Measurements from ENCODE around the gene FALEC. TPM values are rescaled to one million over a fixed set of nuclear protein-coding genes. Genes with fewer than 3 reads are reported as not detected.

FALEC gene
- polyA plus RNA-seq, 1 donor (not counting 4 experiments of a cell fraction or from before 2014, with no cell fraction given) = 0.12 TPM

- FAIRE-seq = peak; percentile 83
- Histone ChIP-seq H3K27ac (ENCODE audit: control insufficient read depth, insufficient read depth, low read length) (peak within 1 kb of the TSS; percentile 63), H2AFZ (ENCODE audit: control insufficient read depth, low read length) (peak within 1 kb of the TSS; percentile 1)
Measured at GRCh38 chr1:150507912-150508864, 7.4 kb upstream of the FALEC start, which contains the start of gene ECM1. TSS of gene ECM1 (plus strand) at chr1:150508109. CDS start at chr1:150508210, 101 bp downstream.

GRCh38 chr1:150508982-150509381, 6.6 kb upstream of the FALEC start:
- FAIRE-seq = no peak
- dilution Hi-C loops (cut with MboI; ENCODE audit: extremely low pct_ligation_motif_present, low sequenced_read_pairs) = no loop called here
- Histone ChIP-seq H3K36me3 (ENCODE audit: control insufficient read depth in 2 of 2, extremely low read depth in 1 of 2, insufficient read depth in 2 of 2, low read length in 2 of 2) (peaks cover 21 to 30% of the 10 kb centered on the region in 2 experiments), H3K4me3 (ENCODE audit: control insufficient read depth in 2 of 3, extremely low read depth in 1 of 3, insufficient read depth in 2 of 3, low read depth in 1 of 3, low read length in 3 of 3) (peak overlapping the region in 2 of 3 experiments; percentile 34 to 36), H3K27me3 (ENCODE audit: control insufficient read depth, extremely low read depth, insufficient read depth, low read length) (no peaks in the 10 kb centered on the region), H3K9ac (ENCODE audit: control insufficient read depth, extremely low read depth, insufficient read depth, low read length) (peak overlapping the region; percentile 73), H4K20me1 (ENCODE audit: control insufficient read depth, extremely low read depth, insufficient read depth, low read length) (no peaks in the 10 kb centered on the region), H3K4me1 (ENCODE audit: control insufficient read depth, extremely low read depth, insufficient read depth, low read length) (peaks cover 30% of the 10 kb centered on the region), H3K79me2 (ENCODE audit: control insufficient read depth, insufficient read depth, low read length) (no peaks in the 10 kb centered on the region), H3K9me3 (ENCODE audit: control insufficient read depth, low read depth, low read length) (no peaks in the 10 kb centered on the region), H2AFZ (ENCODE audit: control insufficient read depth, low read length) (no peak overlapping the region), H3K27ac (ENCODE audit: control insufficient read depth, insufficient read depth, low read length) (peak overlapping the region; percentile 16), H3K9me1 (ENCODE audit: control insufficient read depth, extremely low read depth, insufficient read depth, low read length) (peaks cover 2% of the 10 kb centered on the region), H3K4me2 (ENCODE audit: control insufficient read depth, extremely low read depth, insufficient read depth, low read depth, low read length) (peak overlapping the region; percentile 93)
- TF ChIP-seq EZH2 (IDR thresholded peaks at IDR 0.05; ENCODE audit: low read length) (no peak), CTCF (optimal IDR thresholded peaks at IDR 0.05 in 1 of 3, IDR thresholded peaks at IDR 0.05 in 1 of 3, conservative IDR thresholded peaks at IDR 0.05 in 1 of 3; ENCODE audit: extremely low read depth in 1 of 3, insufficient read depth in 2 of 3, low read length in 3 of 3) (no peak)
- no peak for DNase-seq (ENCODE audit: low read depth, low spot score)

More at GRCh38 chr1:150507912-150508864, 7.4 kb upstream of the FALEC start, which contains the start of gene ECM1:
- H3K4me1 ChIP-seq (ENCODE audit: control insufficient read depth, extremely low read depth, insufficient read depth, low read length) = peaks cover 24% of the 10 kb centered on the region
- H3K79me2 ChIP-seq (ENCODE audit: control insufficient read depth, insufficient read depth, low read length) = no peaks in the 10 kb centered on the region
- peak within 1 kb of the TSS; percentile 93 for H3K4me2 ChIP-seq (ENCODE audit: control insufficient read depth, extremely low read depth, insufficient read depth, low read depth, low read length)
- TF ChIP-seq EZH2 (IDR thresholded peaks at IDR 0.05; ENCODE audit: low read length) = no peak
- no peak for TF ChIP-seq CTCF (optimal IDR thresholded peaks at IDR 0.05 in 1 of 3, IDR thresholded peaks at IDR 0.05 in 1 of 3, conservative IDR thresholded peaks at IDR 0.05 in 1 of 3; ENCODE audit: extremely low read depth in 1 of 3, insufficient read depth in 2 of 3, low read length in 3 of 3)
- H3K36me3 ChIP-seq (ENCODE audit: control insufficient read depth in 2 of 2, extremely low read depth in 1 of 2, insufficient read depth in 2 of 2, low read length in 2 of 2) = peaks cover 19 to 30% of the 10 kb centered on the region in 2 experiments
- no peaks in the 10 kb centered on the region for H3K9me3 ChIP-seq (ENCODE audit: control insufficient read depth, low read depth, low read length)
- H3K4me3 ChIP-seq (ENCODE audit: control insufficient read depth in 2 of 3, extremely low read depth in 1 of 3, insufficient read depth in 2 of 3, low read depth in 1 of 3, low read length in 3 of 3) = peak within 1 kb of the TSS; percentile 36 to 63 (median 52)
- H4K20me1 ChIP-seq (ENCODE audit: control insufficient read depth, extremely low read depth, insufficient read depth, low read length) = no peaks in the 10 kb centered on the region
- dilution Hi-C loops (cut with MboI; ENCODE audit: extremely low pct_ligation_motif_present, low sequenced_read_pairs) = no loop called here
- peak within 1 kb of the TSS; percentile 73 for H3K9ac ChIP-seq (ENCODE audit: control insufficient read depth, extremely low read depth, insufficient read depth, low read length)
- peaks cover 2% of the 10 kb centered on the region for H3K9me1 ChIP-seq (ENCODE audit: control insufficient read depth, extremely low read depth, insufficient read depth, low read length)
- DNase-seq (ENCODE audit: low read depth, low spot score) = no peak
- H3K27me3 ChIP-seq (ENCODE audit: control insufficient read depth, extremely low read depth, insufficient read depth, low read length) = no peaks in the 10 kb centered on the region
